ENCODE measurements around the gene TUBB4A.

DNA sequence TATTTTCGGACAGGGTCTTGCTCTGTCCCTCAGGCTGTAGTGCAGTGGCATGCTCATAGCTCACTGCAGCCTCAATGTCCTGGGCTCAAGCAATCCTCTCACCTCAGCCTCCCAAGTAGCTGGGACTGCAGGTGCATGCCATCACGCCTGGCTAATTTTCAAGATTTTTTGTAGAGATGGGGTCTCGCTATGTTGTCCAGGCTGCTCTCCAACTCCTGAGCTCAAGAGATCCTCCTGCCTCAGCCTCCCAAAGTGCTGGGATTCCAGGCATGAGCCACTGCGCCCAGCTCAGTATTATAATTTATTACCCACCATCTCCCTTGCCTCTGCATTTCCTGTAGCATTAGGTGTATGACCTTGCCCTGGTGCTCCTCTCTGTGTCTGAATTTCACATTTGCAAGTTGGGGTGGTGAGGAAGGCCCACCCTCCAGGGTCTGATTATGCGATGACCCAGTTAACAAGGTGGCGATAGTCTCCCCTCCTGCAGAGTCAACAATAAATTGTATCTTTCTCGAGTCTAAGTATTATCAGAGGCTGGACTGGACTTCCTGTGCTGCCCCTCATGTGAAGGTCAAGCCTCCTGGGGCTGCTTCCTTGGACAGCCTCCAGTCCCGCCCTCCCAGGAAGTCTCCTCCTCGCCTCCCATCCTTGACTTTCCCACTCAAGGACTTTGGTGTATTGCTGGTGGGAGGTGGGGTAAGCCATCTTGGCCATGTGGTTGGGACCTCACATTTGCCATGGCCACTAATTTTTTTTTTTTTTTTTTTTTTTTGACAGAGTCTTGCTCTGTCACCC, 1.5 kb upstream of the TUBB4A start:
- TF ChIP-seq, protein P1, sequence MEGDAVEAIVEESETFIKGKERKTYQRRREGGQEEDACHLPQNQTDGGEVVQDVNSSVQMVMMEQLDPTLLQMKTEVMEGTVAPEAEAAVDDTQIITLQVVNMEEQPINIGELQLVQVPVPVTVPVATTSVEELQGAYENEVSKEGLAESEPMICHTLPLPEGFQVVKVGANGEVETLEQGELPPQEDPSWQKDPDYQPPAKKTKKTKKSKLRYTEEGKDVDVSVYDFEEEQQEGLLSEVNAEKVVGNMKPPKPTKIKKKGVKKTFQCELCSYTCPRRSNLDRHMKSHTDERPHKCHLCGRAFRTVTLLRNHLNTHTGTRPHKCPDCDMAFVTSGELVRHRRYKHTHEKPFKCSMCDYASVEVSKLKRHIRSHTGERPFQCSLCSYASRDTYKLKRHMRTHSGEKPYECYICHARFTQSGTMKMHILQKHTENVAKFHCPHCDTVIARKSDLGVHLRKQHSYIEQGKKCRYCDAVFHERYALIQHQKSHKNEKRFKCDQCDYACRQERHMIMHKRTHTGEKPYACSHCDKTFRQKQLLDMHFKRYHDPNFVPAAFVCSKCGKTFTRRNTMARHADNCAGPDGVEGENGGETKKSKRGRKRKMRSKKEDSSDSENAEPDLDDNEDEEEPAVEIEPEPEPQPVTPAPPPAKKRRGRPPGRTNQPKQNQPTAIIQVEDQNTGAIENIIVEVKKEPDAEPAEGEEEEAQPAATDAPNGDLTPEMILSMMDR (IDR thresholded peaks at IDR 0.05), result no peak
- no peak for TF ChIP-seq POLR2A (IDR thresholded peaks at IDR 0.05)

Measured in esophagus squamous epithelium (tissue), 4 donors.